ENCODE results near the gene SIAH1.

- TF ChIP-seq POLR2A (IDR thresholded peaks at IDR 0.05; ENCODE audit: low read length) (no peak), GATA1 (IDR thresholded peaks at IDR 0.05; ENCODE audit: low read depth, low read length) (no peak)
Observed at GRCh38 chr16:48378836-48379235, 6.4 kb downstream of the SIAH1 start.

Measured in erythroblast (primary cell).